Body of pancreas (tissue), 4 donors: ENCODE data around the gene REXO1. TPM values are rescaled to one million over a fixed set of nuclear protein-coding genes. Genes with fewer than 3 reads are reported as not detected.

ENCODE experiments used
- ATAC-seq: fragments of 150-250 bp; one replicate; pipeline ENCODE4 v1.9.1; 2016
- DNase-seq, 4 donors: peaks; one replicate each; pipeline ENCODE4 v3.0.0-alpha.2; 2019
- H3K27ac ChIP-seq, 4 donors: fragments of 200-600 bp; sonication (generic); 1 replicate in 3 of 4; 2 replicates in 1 of 4; pipeline versions ENCODE4 v1.5.1 to v1.6.1; 2016 to 2019; ENCODE audit warnings: mild to moderate bottlenecking in 1 of 4, mixed read lengths in 1 of 4, moderate library complexity in 1 of 4
- H3K27me3 ChIP-seq, 2 donors: fragments of 200-600 bp; sonication (generic); one replicate each; pipeline ENCODE4 v1.6.0; 2016; ENCODE audit warnings: mild to moderate bottlenecking in 1 of 2
- H3K36me3 ChIP-seq, 2 donors: fragments of 200-600 bp; sonication (generic); replicated peaks in 1 of 2; 2 replicates each; pipeline ENCODE4 v1.5.1; 2016; ENCODE audit warnings: low read depth in 2 of 2; ENCODE audit not compliant: insufficient read depth in 1 of 2
- H3K4me1 ChIP-seq: fragments of 200-600 bp; sonication (generic); one replicate; pipeline ENCODE4 v1.6.0; 2016
- H3K4me3 ChIP-seq, 2 donors: fragments of 200-600 bp; sonication (generic); 1 replicate in 1 of 2; 2 replicates in 1 of 2; pipeline ENCODE4 v1.5.1; 2016 to 2019
- H3K9me3 ChIP-seq, 3 donors: fragments of 200-600 bp; sonication (generic); 1 replicate in 2 of 3; 2 replicates in 1 of 3; pipeline ENCODE4 v1.5.1; 2016
- POLR2A ChIP-seq, 3 donors: fragments of 450-650 bp; IDR thresholded peaks; one replicate each; pipeline ENCODE4 v1.6.1; 2016; ENCODE audit warnings: antibody characterized with exemption in 3 of 3, mild to moderate bottlenecking in 2 of 3
- WGBS, 2 donors: methylation state at CpG; one replicate each; pipeline ENCODE4 v1.1.5; 2017; 5-methylcytosine and 5-hydroxymethylcytosine counted together
- intact Hi-C: fragments of 100-400 bp; cut with DNase I; formaldehyde crosslinking; loops from one replicate; pipeline ENCODE4 v1.15.1; 2023
- total RNA-seq, 2 donors: library from RNA; depleted of rRNA; stranded (reverse); fragments of >200 nt; gene quantifications; one replicate each; pipeline ENCODE4 v1.1.0, GENCODE V29; 2016
- TF ChIP-seq, protein P1 (sequence below), 7 experiments: fragments of 450-650 bp in 4 of 7; fragments of 200-600 bp in 3 of 7; sonication (generic) in 3 of 7; IDR thresholded peaks; one replicate each; pipeline ENCODE4 v1.5.1; 2016 to 2019; ENCODE audit warnings: antibody characterized with exemption in 7 of 7

Gene REXO1
- total RNA-seq, 2 donors from 2014 or later = 16.6 to 19.8 TPM

DNA sequence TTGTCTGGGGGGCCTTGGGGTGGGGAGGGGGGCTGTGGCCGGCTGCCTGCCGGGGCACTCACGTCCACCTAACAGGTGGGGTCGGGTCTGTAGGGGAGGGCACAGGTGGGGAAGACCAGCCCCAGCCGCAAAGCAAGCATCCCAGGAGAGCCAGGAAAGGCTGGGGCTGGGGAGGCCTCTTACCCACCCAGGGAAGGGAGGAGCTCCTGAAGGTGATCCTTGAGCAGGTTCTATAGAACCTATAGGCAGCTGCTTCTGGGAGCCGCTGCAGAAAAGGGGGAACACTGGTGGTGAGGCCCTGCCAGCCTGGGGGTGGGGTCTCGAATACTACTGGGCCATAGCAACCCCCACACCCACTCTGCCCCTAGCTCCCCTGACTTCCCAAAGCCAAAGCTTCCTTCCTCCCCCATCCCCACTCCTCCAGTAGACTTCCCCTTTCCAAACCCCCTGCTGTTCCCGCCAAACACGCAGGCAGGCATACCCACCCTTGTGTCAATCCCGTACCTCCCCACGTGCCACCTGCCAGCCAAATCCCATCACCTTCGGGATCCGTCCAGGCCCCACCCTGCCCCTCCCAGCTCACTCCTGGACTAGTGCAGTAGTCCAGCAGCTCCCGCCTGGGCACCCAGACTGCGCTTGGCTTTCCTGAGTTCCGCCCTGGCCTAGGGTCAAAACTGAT is 9.5 kb upstream of the REXO1 start:
- intact Hi-C loops = no loop called here
- no peaks in the 10 kb centered on the region for H3K27me3 ChIP-seq
- H3K9me3 ChIP-seq = no peaks in the 10 kb centered on the region
- H3K4me3 ChIP-seq = no peak overlapping the region
- no peak for ATAC-seq
- H3K27ac ChIP-seq = peak overlapping the region; percentile 42 to 88 (median 82)
- no peak for TF ChIP-seq POLR2A (IDR thresholded peaks at IDR 0.05)
- TF ChIP-seq, protein P1, sequence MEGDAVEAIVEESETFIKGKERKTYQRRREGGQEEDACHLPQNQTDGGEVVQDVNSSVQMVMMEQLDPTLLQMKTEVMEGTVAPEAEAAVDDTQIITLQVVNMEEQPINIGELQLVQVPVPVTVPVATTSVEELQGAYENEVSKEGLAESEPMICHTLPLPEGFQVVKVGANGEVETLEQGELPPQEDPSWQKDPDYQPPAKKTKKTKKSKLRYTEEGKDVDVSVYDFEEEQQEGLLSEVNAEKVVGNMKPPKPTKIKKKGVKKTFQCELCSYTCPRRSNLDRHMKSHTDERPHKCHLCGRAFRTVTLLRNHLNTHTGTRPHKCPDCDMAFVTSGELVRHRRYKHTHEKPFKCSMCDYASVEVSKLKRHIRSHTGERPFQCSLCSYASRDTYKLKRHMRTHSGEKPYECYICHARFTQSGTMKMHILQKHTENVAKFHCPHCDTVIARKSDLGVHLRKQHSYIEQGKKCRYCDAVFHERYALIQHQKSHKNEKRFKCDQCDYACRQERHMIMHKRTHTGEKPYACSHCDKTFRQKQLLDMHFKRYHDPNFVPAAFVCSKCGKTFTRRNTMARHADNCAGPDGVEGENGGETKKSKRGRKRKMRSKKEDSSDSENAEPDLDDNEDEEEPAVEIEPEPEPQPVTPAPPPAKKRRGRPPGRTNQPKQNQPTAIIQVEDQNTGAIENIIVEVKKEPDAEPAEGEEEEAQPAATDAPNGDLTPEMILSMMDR (IDR thresholded peaks at IDR 0.05) = no peak
- H3K4me1 ChIP-seq = peaks cover 85% of the 10 kb centered on the region
- H3K36me3 ChIP-seq = no peaks in the 10 kb centered on the region
- 29 to 73% methylated on average over 10 to 15 of the region's 16 CpGs for WGBS, 2 donors
- DNase-seq = peak in 2 of 4 donors; percentile 12 to 37

DNA sequence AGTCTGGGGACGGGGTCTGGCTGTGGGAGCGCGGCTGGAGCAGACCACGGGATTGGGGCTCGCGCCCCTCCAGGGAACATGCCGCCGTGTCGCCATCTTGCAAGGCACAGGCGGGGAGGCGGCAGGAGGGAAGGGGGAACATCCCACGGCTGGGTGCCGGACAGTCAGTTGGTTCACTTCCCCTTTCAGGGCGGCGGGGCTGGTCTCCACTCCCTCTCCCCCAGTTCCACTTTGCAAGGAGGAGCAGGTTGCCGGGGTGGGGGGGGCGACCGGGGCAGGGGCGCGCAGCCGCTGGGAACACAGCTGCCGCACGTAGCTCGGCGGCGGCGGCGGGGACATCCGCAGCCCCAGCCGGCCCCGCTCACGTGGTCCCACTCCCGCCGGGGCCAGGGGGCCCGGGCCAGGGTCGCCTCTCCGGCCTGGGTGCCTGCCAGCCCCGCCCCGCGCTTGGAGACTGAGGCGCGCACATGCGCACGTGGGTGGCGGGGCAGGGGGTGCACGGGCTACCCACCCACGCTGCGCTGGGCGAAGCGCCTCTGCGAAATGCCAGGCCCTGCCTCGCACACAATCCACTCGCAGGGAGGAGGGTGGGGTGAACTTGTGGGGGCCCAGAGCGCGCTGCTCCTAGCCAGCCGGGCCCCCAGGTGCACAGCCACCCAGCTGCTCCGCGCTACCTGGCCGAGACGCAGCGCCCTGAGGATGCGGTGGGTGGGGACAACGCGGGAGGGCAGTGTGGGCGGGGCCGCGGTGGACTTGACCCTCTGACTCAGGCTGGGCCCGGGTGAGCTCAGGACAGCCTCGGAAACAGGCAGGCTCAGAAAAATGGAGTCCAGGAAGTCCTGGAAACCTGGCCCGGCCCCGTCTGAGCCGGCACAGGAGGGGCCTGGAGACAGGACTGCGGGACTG is 8.7 kb upstream of the REXO1 start:
- ATAC-seq = peak; percentile 65
- peaks cover 79% of the 10 kb centered on the region for H3K4me1 ChIP-seq
- peak; percentile 74 to 92 (median 88) for DNase-seq
- WGBS, 2 donors = 26 to 39% methylated on average over 22 to 60 of the region's 73 CpGs
- TF ChIP-seq POLR2A (IDR thresholded peaks at IDR 0.05) = peak in 2 of 3 donors; percentile 47 to 57
- TF ChIP-seq, protein P1 (IDR thresholded peaks at IDR 0.05) = no peak
- peak overlapping the region; percentile 49 to 88 (median 82) for H3K27ac ChIP-seq
- no peak overlapping the region for H3K4me3 ChIP-seq
- H3K36me3 ChIP-seq = no peaks in the 10 kb centered on the region
- no peaks in the 10 kb centered on the region for H3K9me3 ChIP-seq
- H3K27me3 ChIP-seq = no peaks in the 10 kb centered on the region
- intact Hi-C loops = no loop called here

DNA sequence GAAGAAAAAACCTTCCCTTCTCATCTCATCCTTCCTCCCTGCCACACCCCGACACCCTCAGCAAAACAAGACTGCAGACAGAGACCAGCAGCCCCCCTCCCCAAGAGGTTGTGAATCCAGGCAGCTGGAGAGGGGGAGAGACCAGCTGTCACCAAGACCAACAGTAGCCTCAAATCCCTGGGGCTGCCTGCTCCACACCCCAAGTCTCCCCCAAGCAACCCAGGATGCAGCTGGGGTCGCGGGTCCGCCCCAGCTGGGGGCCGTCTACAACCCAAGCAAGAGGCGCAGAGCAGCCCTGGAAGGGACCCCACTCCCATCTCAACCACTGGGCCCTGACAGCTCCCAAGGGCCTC is 8.0 kb upstream of the REXO1 start:
- TF ChIP-seq, protein P1 (IDR thresholded peaks at IDR 0.05) = no peak
- TF ChIP-seq POLR2A (IDR thresholded peaks at IDR 0.05) = no peak
- Histone ChIP-seq H3K36me3 (no peaks in the 10 kb centered on the region), H3K27ac (peak overlapping the region in 3 of 4 donors; percentile 78 to 88 (median 86)), H3K9me3 (no peaks in the 10 kb centered on the region), H3K27me3 (no peaks in the 10 kb centered on the region), H3K4me3 (no peak overlapping the region), H3K4me1 (peaks cover 73% of the 10 kb centered on the region)
- intact Hi-C loops = no loop called here
- peak in 1 of 4 donors; percentile 10 for DNase-seq
- WGBS, 2 donors = 66% methylated on average over 6 of the region's 6 CpGs; no CpG with 5 or more reads in 1 of the 2 donors
- no peak for ATAC-seq

DNA sequence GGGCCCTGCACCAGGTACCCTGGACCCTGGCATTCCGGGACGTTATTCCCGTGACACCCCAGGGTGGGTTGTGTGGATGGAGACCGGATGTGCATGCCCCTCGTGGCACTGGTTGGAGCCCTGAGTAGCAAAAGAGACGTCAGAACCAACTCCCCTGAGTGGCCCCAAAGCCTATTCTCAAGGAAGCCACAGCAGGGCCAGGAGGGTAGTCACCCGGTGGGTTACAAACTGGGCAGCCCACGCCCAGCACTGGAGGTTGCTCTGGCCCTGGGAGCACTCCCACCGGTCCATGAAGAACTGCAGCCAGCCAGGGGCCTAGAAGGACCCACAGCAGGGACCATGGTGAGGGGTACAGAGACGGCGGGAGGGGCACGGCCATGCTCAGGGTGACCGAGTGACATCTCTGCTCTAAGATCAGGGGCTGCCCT is 7.6 kb upstream of the REXO1 start:
- no peak for TF ChIP-seq POLR2A (IDR thresholded peaks at IDR 0.05)
- TF ChIP-seq, protein P1 (IDR thresholded peaks at IDR 0.05) = no peak
- intact Hi-C loops = no loop called here
- Histone ChIP-seq H3K9me3 (no peaks in the 10 kb centered on the region), H3K27ac (peak overlapping the region in 2 of 4 donors; percentile 86 to 88), H3K4me3 (no peak overlapping the region), H3K27me3 (no peaks in the 10 kb centered on the region), H3K4me1 (peaks cover 68% of the 10 kb centered on the region), H3K36me3 (no peaks in the 10 kb centered on the region)
- DNase-seq (peak in 1 of 4 donors; percentile 15), ATAC-seq (no peak)
- WGBS, 2 donors = 20 to 54% methylated on average over 1 to 13 of the region's 13 CpGs
